H9 (cell line): ENCODE data around the gene ESRP2. TPM values are rescaled to one million over a fixed set of nuclear protein-coding genes. Genes with fewer than 3 reads are reported as not detected.

ENCODE experiments used
- DNase-seq: peaks from one replicate; pipeline ENCODE4 v3.0.0-alpha.2; 2017
- H2AFZ ChIP-seq: one replicate; pipeline ENCODE4 v1.6.1; 2013; ENCODE audit warnings: mild to moderate bottlenecking, low read length, control low read depth, moderate library complexity
- H2AK5ac ChIP-seq: 2 replicates; pipeline ENCODE4 v1.6.1; 2013; ENCODE audit warnings: low read length, control low read depth, mixed read lengths; ENCODE audit not compliant: insufficient read length
- H2BK120ac ChIP-seq: one replicate; pipeline ENCODE4 v1.6.1; 2013; ENCODE audit warnings: low read depth, mild to moderate bottlenecking, low read length, control low read depth, inconsistent platforms; ENCODE audit not compliant: poor library complexity, severe bottlenecking
- H2BK12ac ChIP-seq: 2 replicates; pipeline ENCODE4 v1.6.1; 2013; ENCODE audit warnings: low read length, control low read depth, mixed read lengths, low read depth; ENCODE audit not compliant: insufficient read length
- H2BK15ac ChIP-seq: 2 replicates; pipeline ENCODE4 v1.6.1; 2013; ENCODE audit warnings: low read depth, low read length, control low read depth
- H2BK20ac ChIP-seq: one replicate; pipeline ENCODE4 v1.6.1; 2013; ENCODE audit warnings: low read depth, mild to moderate bottlenecking, low read length, control low read depth, inconsistent platforms; ENCODE audit not compliant: poor library complexity, severe bottlenecking
- H2BK5ac ChIP-seq: 2 replicates; pipeline ENCODE4 v1.6.1; 2013; ENCODE audit warnings: low read length, control low read depth, mixed read lengths; ENCODE audit not compliant: insufficient read length
- H3K14ac ChIP-seq: 2 replicates; pipeline ENCODE4 v1.6.1; 2013; ENCODE audit warnings: low read length, control low read depth; ENCODE audit not compliant: insufficient read depth
- H3K18ac ChIP-seq: 2 replicates; pipeline ENCODE4 v1.6.1; 2013; ENCODE audit warnings: low read depth, mild to moderate bottlenecking, mixed read lengths, low read length, control low read depth; ENCODE audit not compliant: insufficient read length
- H3K23ac ChIP-seq: 2 replicates; pipeline ENCODE4 v1.6.1; 2013; ENCODE audit warnings: low read length, control low read depth, mixed read lengths, low read depth; ENCODE audit not compliant: insufficient read length
- H3K23me2 ChIP-seq: 2 replicates; pipeline ENCODE4 v1.6.1; 2013; ENCODE audit warnings: low read depth, mild to moderate bottlenecking, mixed read lengths, low read length, control low read depth; ENCODE audit not compliant: insufficient read length, poor library complexity, severe bottlenecking
- H3K27ac ChIP-seq: 2 replicates; pipeline ENCODE4 v1.5.1; 2013; ENCODE audit warnings: low read length, control low read depth, mixed read lengths, low read depth; ENCODE audit not compliant: insufficient read length
- H3K27me3 ChIP-seq: 2 replicates; pipeline ENCODE4 v1.6.1; 2013; ENCODE audit warnings: low read length, control low read depth, inconsistent platforms; ENCODE audit not compliant: insufficient read depth
- H3K4ac ChIP-seq: 2 replicates; pipeline ENCODE4 v1.6.1; 2013; ENCODE audit warnings: low read depth, mild to moderate bottlenecking, control low read depth, inconsistent platforms, low read length, moderate library complexity
- H3K4me1 ChIP-seq: 2 replicates; pipeline ENCODE4 v1.6.1; 2013; ENCODE audit warnings: low read length, control low read depth, inconsistent platforms; ENCODE audit not compliant: insufficient read depth
- H3K4me2 ChIP-seq: 2 replicates; pipeline ENCODE4 v1.6.1; 2013; ENCODE audit warnings: low read length, control low read depth, mixed read lengths; ENCODE audit not compliant: insufficient read length, insufficient read depth
- H3K56ac ChIP-seq: 2 replicates; pipeline ENCODE4 v1.6.1; 2013; ENCODE audit warnings: low read depth, mild to moderate bottlenecking, mixed read lengths, low read length, control low read depth; ENCODE audit not compliant: insufficient read length
- H3K79me1 ChIP-seq: 2 replicates; pipeline ENCODE4 v1.6.1; 2013; ENCODE audit warnings: low read depth, mild to moderate bottlenecking, moderate library complexity, low read length, control low read depth, inconsistent platforms; ENCODE audit not compliant: insufficient read depth, poor library complexity, severe bottlenecking
- H3K79me2 ChIP-seq: 2 replicates; pipeline ENCODE4 v1.6.1; 2013; ENCODE audit warnings: low read length, control low read depth, inconsistent platforms; ENCODE audit not compliant: insufficient read depth
- H3K9ac ChIP-seq: 2 replicates; pipeline ENCODE4 v1.6.1; 2013; ENCODE audit warnings: low read length, control low read depth, mixed read lengths; ENCODE audit not compliant: insufficient read length; ENCODE audit errors: extremely low read depth
- H3K9me3 ChIP-seq: one replicate; pipeline ENCODE4 v1.6.1; 2013; ENCODE audit warnings: low read depth, low read length, inconsistent platforms; ENCODE audit not compliant: control insufficient read depth
- H3T11ph ChIP-seq: one replicate; pipeline ENCODE4 v1.6.1; 2013; ENCODE audit warnings: mild to moderate bottlenecking, low read length, control low read depth, inconsistent platforms
- H4K20me1 ChIP-seq: one replicate; pipeline ENCODE4 v1.6.1; 2013; ENCODE audit not compliant: control insufficient read depth, insufficient read length, insufficient read depth
- H4K5ac ChIP-seq: 2 replicates; pipeline ENCODE4 v1.6.1; 2013; ENCODE audit warnings: low read depth, mild to moderate bottlenecking, mixed read lengths, low read length, control low read depth; ENCODE audit not compliant: insufficient read length
- H4K8ac ChIP-seq: replicated peaks from 2 replicates; pipeline ENCODE4 v1.6.1; 2013; ENCODE audit warnings: low read length, control low read depth, mixed read lengths, low read depth; ENCODE audit not compliant: insufficient read length
- H4K91ac ChIP-seq: 2 replicates; pipeline ENCODE4 v1.6.1; 2013; ENCODE audit warnings: low read depth, mild to moderate bottlenecking, moderate library complexity, mixed read lengths, low read length, control low read depth; ENCODE audit not compliant: insufficient read length
- H3K27ac Mint-ChIP-seq, 3 experiments: 2 replicates in 2 of 3; 3 replicates in 1 of 3; pipeline ENCODE4 v1.8.0; 2020 to 2021; ENCODE audit warnings: mixed read lengths in 3 of 3, mild to moderate bottlenecking in 1 of 3, moderate library complexity in 1 of 3
- H3K27me3 Mint-ChIP-seq: 2 replicates; pipeline ENCODE4 v1.8.0; 2021; ENCODE audit warnings: low read depth, mild to moderate bottlenecking, moderate library complexity, mixed read lengths
- H3K36me3 Mint-ChIP-seq, 3 experiments: 2 replicates in 2 of 3; 3 replicates in 1 of 3; pipeline ENCODE4 v1.8.0; 2020 to 2021; ENCODE audit warnings: low read depth in 3 of 3, mixed read lengths in 3 of 3; ENCODE audit not compliant: insufficient read depth in 1 of 3
- H3K4me1 Mint-ChIP-seq, 2 experiments: 2 replicates each; pipeline ENCODE4 v1.8.0; 2020; ENCODE audit warnings: mixed read lengths in 2 of 2
- H3K4me3 Mint-ChIP-seq, 2 experiments: 2 replicates in 1 of 2; 3 replicates in 1 of 2; pipeline ENCODE4 v1.8.0; 2020 to 2021; ENCODE audit warnings: mild to moderate bottlenecking in 2 of 2, mixed read lengths in 2 of 2, moderate library complexity in 1 of 2
- H3K9me3 Mint-ChIP-seq, 2 experiments: 2 replicates in 1 of 2; 3 replicates in 1 of 2; pipeline ENCODE4 v1.8.0; 2020; ENCODE audit warnings: mild to moderate bottlenecking in 2 of 2, mixed read lengths in 2 of 2, moderate library complexity in 1 of 2
- WGBS: extraction: QIAGEN DNeasy Blood & Tissue Kit; methylation state at CpG from one replicate; pipeline ENCODE4 v1.1.7; 2013; ENCODE audit warnings: missing lambda C conversion rate, low lambda C conversion rate, mixed read lengths; ENCODE audit not compliant: insufficient read length; ENCODE audit errors: extremely low coverage; 5-methylcytosine and 5-hydroxymethylcytosine counted together
- total RNA-seq: library from RNA; stranded (reverse); gene quantifications from 2 replicates; pipeline ENCODE4 v1.2.1, GENCODE V29; 2021
- TF ChIP-seq, protein P1 (sequence below): fragments of 200-600 bp; sonication (generic); conservative IDR thresholded peaks from 3 replicates; pipeline ENCODE4 v1.8.0; 2021; ENCODE audit warnings: antibody characterized with exemption, mild to moderate bottlenecking

ESRP2 gene
- total RNA-seq, 1 experiment from 2014 or later: 59.5 TPM

GRCh38 chr16:68188170-68188569 is 47.8 kb downstream of the ESRP2 start:
- Mint-ChIP-seq H3K27me3 (no peaks in the 10 kb centered on the region), H3K4me1 (no peaks in the 10 kb centered on the region), H3K4me3 (no peak overlapping the region), H3K36me3 (peaks cover 41 to 47% (median 46%) of the 10 kb centered on the region in 3 experiments), H3K9me3 (peaks cover 2 to 4% of the 10 kb centered on the region in 2 experiments; a peak in 2 of 5 replicates), H3K27ac (no peak overlapping the region)
- TF ChIP-seq, protein P1, sequence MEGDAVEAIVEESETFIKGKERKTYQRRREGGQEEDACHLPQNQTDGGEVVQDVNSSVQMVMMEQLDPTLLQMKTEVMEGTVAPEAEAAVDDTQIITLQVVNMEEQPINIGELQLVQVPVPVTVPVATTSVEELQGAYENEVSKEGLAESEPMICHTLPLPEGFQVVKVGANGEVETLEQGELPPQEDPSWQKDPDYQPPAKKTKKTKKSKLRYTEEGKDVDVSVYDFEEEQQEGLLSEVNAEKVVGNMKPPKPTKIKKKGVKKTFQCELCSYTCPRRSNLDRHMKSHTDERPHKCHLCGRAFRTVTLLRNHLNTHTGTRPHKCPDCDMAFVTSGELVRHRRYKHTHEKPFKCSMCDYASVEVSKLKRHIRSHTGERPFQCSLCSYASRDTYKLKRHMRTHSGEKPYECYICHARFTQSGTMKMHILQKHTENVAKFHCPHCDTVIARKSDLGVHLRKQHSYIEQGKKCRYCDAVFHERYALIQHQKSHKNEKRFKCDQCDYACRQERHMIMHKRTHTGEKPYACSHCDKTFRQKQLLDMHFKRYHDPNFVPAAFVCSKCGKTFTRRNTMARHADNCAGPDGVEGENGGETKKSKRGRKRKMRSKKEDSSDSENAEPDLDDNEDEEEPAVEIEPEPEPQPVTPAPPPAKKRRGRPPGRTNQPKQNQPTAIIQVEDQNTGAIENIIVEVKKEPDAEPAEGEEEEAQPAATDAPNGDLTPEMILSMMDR: no peak
- H2BK20ac ChIP-seq: no peak overlapping the region
- no peak for DNase-seq
- no CpG with 5 or more reads among the region's 10 CpGs for WGBS
- no peak overlapping the region for H3K4me2 ChIP-seq
- no peaks in the 10 kb centered on the region for H3K27me3 ChIP-seq
- no peaks in the 10 kb centered on the region for H4K20me1 ChIP-seq
- no peak overlapping the region for H2AK5ac ChIP-seq
- H4K5ac ChIP-seq: no peak overlapping the region
- H3K23ac ChIP-seq: no peak overlapping the region
- no peak overlapping the region for H4K8ac ChIP-seq
- H3K56ac ChIP-seq: no peak overlapping the region
- no peaks in the 10 kb centered on the region for H3K23me2 ChIP-seq
- no peak overlapping the region for H2BK15ac ChIP-seq
- H2AFZ ChIP-seq: no peak overlapping the region
- H3K18ac ChIP-seq: no peak overlapping the region
- no peak overlapping the region for H3T11ph ChIP-seq
- H2BK120ac ChIP-seq: no peak overlapping the region
- no peaks in the 10 kb centered on the region for H3K9me3 ChIP-seq
- H3K9ac ChIP-seq: no peak overlapping the region
- no peaks in the 10 kb centered on the region for H3K4me1 ChIP-seq
- no peak overlapping the region for H4K91ac ChIP-seq
- H2BK12ac ChIP-seq: no peak overlapping the region
- no peaks in the 10 kb centered on the region for H3K79me2 ChIP-seq
- H3K14ac ChIP-seq: no peak overlapping the region
- no peak overlapping the region for H3K4ac ChIP-seq
- no peak overlapping the region for H2BK5ac ChIP-seq
- H3K27ac ChIP-seq: no peak overlapping the region
- H3K79me1 ChIP-seq: no peaks in the 10 kb centered on the region
